Measurements from ENCODE around the gene DESI1. TPM values are rescaled to one million over a fixed set of nuclear protein-coding genes. Genes with fewer than 3 reads are reported as not detected.
"Not testable (repeated sequence)": the region's sequence is repeated elsewhere in the genome, so short reads cannot be mapped to it uniquely, and the experiment has no call there.

DESI1 gene
- total RNA-seq, 1 donor from 2014 or later, result 38.7 TPM

DNA sequence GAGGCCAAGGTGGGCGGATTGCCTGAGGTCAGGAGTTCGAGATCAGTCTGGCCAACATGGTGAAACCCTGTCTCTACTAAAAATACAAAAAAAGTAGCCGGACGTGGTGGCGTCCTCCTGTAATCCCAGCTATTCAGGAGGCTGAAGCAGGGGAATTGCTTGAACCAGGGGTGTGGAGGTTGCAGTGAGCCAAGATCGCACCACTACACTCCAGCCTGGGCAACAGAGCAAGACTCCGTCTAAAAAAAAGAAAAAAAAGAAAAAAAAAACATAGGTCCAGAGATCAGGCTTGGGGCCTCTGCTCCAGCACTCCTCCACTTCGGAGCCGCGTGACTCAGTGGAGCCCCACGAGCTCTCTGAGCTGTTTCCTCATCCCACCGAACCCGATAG, 62.6 kb downstream of the DESI1 start:
- not testable (repeated sequence) for DNase-seq (ENCODE audit: low spot score)

DNA sequence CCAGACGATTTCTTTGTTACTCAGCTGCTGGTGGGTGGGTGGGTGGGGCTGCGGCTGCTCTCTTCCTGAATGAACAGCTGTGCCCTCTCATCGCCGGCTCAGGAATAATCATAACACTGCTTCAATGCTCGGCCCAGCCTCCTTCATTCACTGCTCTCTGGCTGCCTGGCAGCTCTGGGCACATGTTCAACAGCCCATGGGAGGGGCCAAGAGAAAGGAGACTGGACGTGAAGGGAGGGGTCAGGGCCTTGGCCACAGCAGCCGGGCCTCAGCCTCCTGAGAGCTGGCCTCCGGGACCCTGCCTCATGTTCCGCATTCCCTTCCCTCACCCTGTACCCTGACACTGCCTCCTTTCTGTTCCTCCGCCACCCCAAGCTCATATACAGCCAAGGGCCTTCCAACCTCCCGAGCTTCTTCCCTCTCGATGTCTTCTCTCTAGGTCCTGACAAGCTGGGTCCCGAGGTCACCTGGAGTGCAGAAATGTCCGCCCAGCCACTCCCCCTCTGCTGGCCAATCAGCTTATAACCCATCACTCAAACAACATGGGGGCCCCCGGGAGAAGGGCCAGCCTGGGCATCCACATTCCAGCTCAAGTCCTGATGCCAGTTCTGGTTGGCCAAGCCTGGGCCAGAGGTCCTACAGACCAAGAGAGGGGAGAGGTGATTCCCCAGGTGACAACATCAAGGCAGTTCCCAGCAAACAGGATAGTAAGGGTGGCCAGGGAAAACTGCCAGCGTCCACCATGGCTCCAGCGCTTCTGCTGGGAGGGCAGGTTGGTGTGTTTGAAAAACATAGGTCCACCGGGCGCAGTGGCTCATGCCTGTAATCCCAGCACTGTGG, 63.2 kb downstream of the DESI1 start:
- DNase-seq (ENCODE audit: low spot score), result peak; percentile 72

DNA sequence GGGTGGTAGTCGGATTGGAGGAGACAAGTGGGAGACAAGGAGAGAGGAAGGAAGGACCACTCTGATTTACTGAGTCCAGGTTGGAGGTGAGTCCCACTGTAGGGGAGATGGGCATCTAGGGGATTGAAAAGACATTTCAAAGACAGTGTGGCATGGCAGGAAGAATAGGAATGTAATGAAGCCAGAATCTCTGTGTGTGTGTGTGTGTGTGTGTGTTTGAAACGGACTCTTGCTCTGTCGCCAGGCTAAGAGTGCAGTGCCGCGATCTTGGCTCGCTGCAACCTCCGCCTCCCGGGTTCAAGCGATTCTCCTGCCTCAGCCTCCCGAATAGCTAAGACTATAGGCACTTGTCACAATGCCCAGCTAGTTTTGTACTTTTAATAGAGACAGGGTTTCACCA, 64.3 kb downstream of the DESI1 start:
- no peak for DNase-seq (ENCODE audit: low spot score)

DNA sequence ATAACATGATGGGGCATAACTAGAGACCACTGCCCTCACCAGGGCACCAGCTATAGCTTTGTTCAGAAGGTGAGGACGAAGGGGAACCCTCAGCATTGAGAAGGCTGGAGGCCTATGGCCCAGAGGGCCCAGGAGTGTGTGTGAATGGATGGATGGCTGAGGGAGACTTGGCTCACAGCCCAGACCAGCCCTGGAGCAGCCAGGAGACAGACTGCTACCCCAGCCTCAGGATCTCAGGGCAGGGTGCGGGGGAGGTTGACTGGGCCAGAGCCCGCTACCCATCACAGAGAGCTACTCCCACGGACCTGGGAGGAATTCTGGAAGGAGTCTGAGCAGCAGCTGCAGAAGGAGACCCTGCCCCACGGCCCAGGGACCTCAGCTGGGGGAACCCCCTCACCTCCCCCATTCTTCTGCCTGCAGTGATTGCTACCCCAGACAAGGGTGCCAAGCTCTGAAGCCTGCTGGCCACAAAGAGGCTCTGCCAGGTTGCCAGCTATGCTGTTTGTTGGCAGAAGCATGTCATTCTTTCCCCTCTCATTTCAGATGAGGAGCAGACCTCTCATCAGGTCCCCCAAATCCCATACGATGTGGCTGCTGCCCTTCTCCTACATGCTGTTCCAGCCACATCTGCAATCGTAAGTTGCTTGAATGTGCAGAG, 65.4 kb downstream of the DESI1 start:
- DNase-seq (ENCODE audit: low spot score), result no peak

DNA sequence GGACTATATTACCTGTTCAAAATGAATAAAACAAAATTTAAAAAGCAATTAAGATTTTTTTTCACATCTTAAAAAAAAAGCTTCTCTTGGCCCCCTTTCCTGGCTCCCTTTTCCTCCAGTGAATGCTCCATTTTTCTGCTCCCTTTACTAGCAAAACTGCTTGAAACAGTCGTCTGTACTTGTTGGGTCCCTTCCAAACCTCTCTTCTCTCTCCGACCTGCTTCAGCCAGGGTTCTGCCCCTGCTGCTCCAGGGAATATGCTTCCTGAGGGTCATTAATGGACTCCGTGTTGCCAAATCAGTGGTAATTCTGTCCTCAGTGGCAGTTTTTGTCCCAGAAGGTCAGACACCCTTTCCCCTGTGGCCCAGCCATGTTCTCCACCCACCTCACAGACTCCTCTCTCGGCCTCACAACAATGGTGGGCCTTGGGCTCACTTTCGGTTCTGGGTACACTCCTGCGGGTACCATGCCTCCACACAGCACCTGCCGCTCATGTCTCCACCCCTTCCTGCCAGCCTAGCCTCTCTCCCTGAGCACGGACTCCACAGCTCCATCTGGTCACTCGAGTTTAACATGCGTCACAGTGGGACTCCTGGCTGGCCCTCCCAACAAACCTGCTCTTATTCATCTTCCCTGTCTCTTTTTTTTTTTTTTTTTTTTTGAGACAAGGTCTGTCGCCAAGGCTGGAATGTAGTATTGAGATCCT, 68.8 kb downstream of the DESI1 start:
- DNase-seq (ENCODE audit: low spot score), result no peak

DNA sequence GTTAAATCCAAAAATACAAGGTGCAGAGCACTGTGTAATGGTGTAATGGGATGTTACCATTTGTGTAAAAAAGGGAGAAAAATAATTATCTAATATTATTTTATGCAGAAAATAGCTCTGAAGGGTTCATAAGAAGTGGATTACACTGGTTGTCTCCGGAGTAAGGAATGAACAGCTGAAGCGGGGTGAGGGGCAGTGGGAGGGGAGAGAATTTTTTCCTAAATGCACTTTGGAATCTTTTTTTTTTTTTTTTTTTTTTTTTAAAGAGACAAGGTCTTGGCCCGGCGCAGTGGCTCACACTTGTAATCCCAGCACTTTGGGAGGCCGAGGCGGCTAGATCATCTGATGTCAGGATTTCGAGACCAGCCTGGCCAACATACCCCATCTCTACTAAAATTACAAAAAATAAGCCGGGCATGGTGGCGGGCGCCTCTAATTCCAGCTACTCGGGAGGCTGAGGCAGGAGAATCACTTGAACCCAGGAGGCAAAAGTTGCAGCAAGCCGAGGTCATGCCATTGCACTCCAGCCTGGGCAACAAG, 69.8 kb downstream of the DESI1 start:
- no peak for DNase-seq (ENCODE audit: low spot score)

DNA sequence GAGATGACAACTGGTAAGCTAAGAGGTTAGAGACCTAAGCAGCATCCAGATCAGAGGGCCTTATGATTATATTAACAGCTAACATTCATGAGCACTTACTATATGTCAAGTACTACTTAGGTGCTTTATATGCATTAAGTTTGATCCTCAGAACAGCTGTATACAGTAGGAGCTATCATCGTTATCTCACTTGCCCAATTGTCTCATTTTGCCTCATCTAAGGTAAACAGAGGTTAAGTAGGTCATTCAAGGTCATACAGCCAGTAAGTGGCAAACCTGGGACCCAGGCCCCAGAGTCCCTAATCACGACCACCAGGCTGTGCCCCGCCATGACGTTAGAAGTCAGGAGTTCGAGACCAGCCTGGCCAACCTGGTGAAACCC, 72.0 kb downstream of the DESI1 start:
- DNase-seq (ENCODE audit: low spot score), result no peak

Other genes with a start within 250 kb of the DESI1 start
- gene TEF, start 239.1 kb downstream of the DESI1 start, total RNA-seq, result 27.5 TPM
- 49.9 TPM for gene TOB2, start 174.2 kb downstream of the DESI1 start, total RNA-seq
- 32.3 TPM for gene PHF5A, start 152.4 kb downstream of the DESI1 start, total RNA-seq
- gene ACO2, start 151.9 kb downstream of the DESI1 start, total RNA-seq, result 121 TPM
- 54.2 TPM for gene POLR3H, start 76.6 kb downstream of the DESI1 start, total RNA-seq
- gene CSDC2, start 60.0 kb downstream of the DESI1 start, total RNA-seq, result 1.8 TPM
- gene PMM1, start 31.2 kb downstream of the DESI1 start, total RNA-seq, result 18.7 TPM
- 209 TPM for gene XRCC6, start 252 bp upstream of the DESI1 start, total RNA-seq
- 180 TPM for gene SNU13, start 67.8 kb upstream of the DESI1 start, total RNA-seq
- 6.8 TPM for gene MEI1, start 78.5 kb upstream of the DESI1 start, total RNA-seq
- 10.4 TPM for gene CCDC134, start 179.6 kb upstream of the DESI1 start, total RNA-seq
- 165 TPM for gene SREBF2, start 212.1 kb upstream of the DESI1 start, total RNA-seq

Data from ureter (tissue), 1 donor.